ENCODE measurements around the gene FCRLB. TPM values are rescaled to one million over a fixed set of nuclear protein-coding genes. Genes with fewer than 3 reads are reported as not detected.

Gene FCRLB
- total RNA-seq, 4 donors from 2014 or later = 0.64 TPM; not detected in 3

- in situ Hi-C loops (cut with MboI; ENCODE audit: low pct_ligation_motif_present in 1 of 4, low pct_unique_long_range_greater_than_20kb in 1 of 4, low sequenced_read_pairs in 3 of 4) = no loop called here
Measured at GRCh38 chr1:161676958-161677689, 44.2 kb upstream of the FCRLB start.

DNA sequence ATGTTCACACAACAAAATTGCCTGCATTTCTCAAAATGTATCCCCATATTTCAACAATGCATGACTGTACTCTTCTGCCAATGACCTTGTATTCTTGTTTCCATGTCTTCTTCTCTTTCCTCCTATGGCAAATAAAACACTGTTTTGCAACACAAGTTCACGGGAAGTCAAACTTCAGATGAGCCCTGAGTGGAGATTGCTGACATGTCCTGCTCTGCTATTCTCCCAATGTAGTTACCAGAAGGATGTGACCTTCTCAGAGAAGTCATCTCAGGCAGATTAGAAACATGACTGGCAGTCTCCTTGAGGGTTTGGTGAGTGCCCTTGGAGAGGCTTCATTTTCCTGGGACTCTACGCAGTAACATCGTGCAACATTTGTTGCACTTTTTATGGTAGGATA lies 42.8 kb upstream of the FCRLB start:
- in situ Hi-C loops (cut with MboI; ENCODE audit: low pct_ligation_motif_present in 1 of 4, low pct_unique_long_range_greater_than_20kb in 1 of 4, low sequenced_read_pairs in 3 of 4) = no loop called here
- WGBS, 2 donors (ENCODE audit: low coverage in 1 of 2) = 93 to 96% methylated on average over 3 of the region's 3 CpGs

More at GRCh38 chr1:161676958-161677689, 44.2 kb upstream of the FCRLB start:
- no peak for TF ChIP-seq CTCF (IDR thresholded peaks at IDR 0.05)
- no peak for TF ChIP-seq EP300 (IDR thresholded peaks at IDR 0.05; ENCODE audit: low read depth)
- no peak for TF ChIP-seq POLR2AphosphoS5 (IDR thresholded peaks at IDR 0.05)
- no peak for TF ChIP-seq POLR2A (IDR thresholded peaks at IDR 0.05)
- no peaks in the 10 kb centered on the region for H3K4me1 ChIP-seq
- H3K36me3 ChIP-seq = no peaks in the 10 kb centered on the region
- intact Hi-C loops (cut with DNase I; ENCODE audit: low total_unique reads) = loop anchor here (5.0 kb wide), 1 partner anchor 260 kb away; no protein-coding TSS in a partner anchor
- no peaks in the 10 kb centered on the region for H3K9me3 ChIP-seq
- H3K4me3 ChIP-seq = no peak overlapping the region
- WGBS, 2 donors (ENCODE audit: low coverage in 1 of 2) = 84 to 100% methylated on average over 1 to 5 of the region's 5 CpGs
- H3K27me3 ChIP-seq = peaks cover 10% of the 10 kb centered on the region
- no peak overlapping the region for H3K27ac ChIP-seq
- DNase-seq = no peak

GRCh38 chr1:161681879-161682278 lies 39.5 kb upstream of the FCRLB start:
- no peak for TF ChIP-seq CTCF (IDR thresholded peaks at IDR 0.05)
- no peak for TF ChIP-seq POLR2AphosphoS5 (IDR thresholded peaks at IDR 0.05)
- TF ChIP-seq EP300 (IDR thresholded peaks at IDR 0.05; ENCODE audit: low read depth) = no peak
- no peak for TF ChIP-seq POLR2A (IDR thresholded peaks at IDR 0.05)
- intact Hi-C loops (cut with DNase I; ENCODE audit: low total_unique reads) = no loop called here
- no peaks in the 10 kb centered on the region for H3K36me3 ChIP-seq
- H3K27ac ChIP-seq = no peak overlapping the region
- in situ Hi-C loops (cut with MboI; ENCODE audit: low pct_ligation_motif_present in 1 of 4, low pct_unique_long_range_greater_than_20kb in 1 of 4, low sequenced_read_pairs in 3 of 4) = no loop called here
- no peaks in the 10 kb centered on the region for H3K9me3 ChIP-seq
- H3K4me3 ChIP-seq = no peak overlapping the region
- peaks cover 36% of the 10 kb centered on the region for H3K27me3 ChIP-seq
- DNase-seq = no peak
- H3K4me1 ChIP-seq = no peaks in the 10 kb centered on the region
- WGBS, 2 donors (ENCODE audit: low coverage in 1 of 2) = 73 to 74% methylated on average over 3 of the region's 3 CpGs

More for the DNA sequence above, 42.8 kb upstream of the FCRLB start:
- Histone ChIP-seq H3K4me3 (no peak overlapping the region), H3K27ac (no peak overlapping the region), H3K4me1 (no peaks in the 10 kb centered on the region), H3K9me3 (no peaks in the 10 kb centered on the region), H3K36me3 (no peaks in the 10 kb centered on the region), H3K27me3 (peaks cover 18% of the 10 kb centered on the region)
- TF ChIP-seq CTCF (IDR thresholded peaks at IDR 0.05) (no peak), POLR2A (IDR thresholded peaks at IDR 0.05) (no peak), EP300 (IDR thresholded peaks at IDR 0.05; ENCODE audit: low read depth) (no peak), POLR2AphosphoS5 (IDR thresholded peaks at IDR 0.05) (no peak)
- DNase-seq = no peak
- intact Hi-C loops (cut with DNase I; ENCODE audit: low total_unique reads) = loop anchor here (5.0 kb wide), 1 partner anchor 261 kb away; no protein-coding TSS in a partner anchor

GRCh38 chr1:161688946-161689345 lies 32.4 kb upstream of the FCRLB start:
- TF ChIP-seq EP300 (IDR thresholded peaks at IDR 0.05; ENCODE audit: low read depth) (no peak), POLR2A (IDR thresholded peaks at IDR 0.05) (no peak), POLR2AphosphoS5 (IDR thresholded peaks at IDR 0.05) (no peak), CTCF (IDR thresholded peaks at IDR 0.05) (no peak)
- Histone ChIP-seq H3K9me3 (no peaks in the 10 kb centered on the region), H3K4me1 (no peaks in the 10 kb centered on the region), H3K4me3 (no peak overlapping the region), H3K36me3 (no peaks in the 10 kb centered on the region), H3K27me3 (peaks cover 35% of the 10 kb centered on the region), H3K27ac (no peak overlapping the region)
- WGBS, 2 donors (ENCODE audit: low coverage in 1 of 2) = 68 to 79% methylated on average over 3 of the region's 3 CpGs
- no peak for DNase-seq
- intact Hi-C loops (cut with DNase I; ENCODE audit: low total_unique reads) (no loop called here), in situ Hi-C loops (cut with MboI; ENCODE audit: low pct_ligation_motif_present in 1 of 4, low pct_unique_long_range_greater_than_20kb in 1 of 4, low sequenced_read_pairs in 3 of 4) (no loop called here)

All from transverse colon (tissue), 4 donors.